ENCODE measurements around the gene LINC00632. TPM values are rescaled to one million over a fixed set of nuclear protein-coding genes. Genes with fewer than 3 reads are reported as not detected.

Gene LINC00632
- total RNA-seq, 4 donors from 2014 or later, result 10.0 to 164 (median 19.0) TPM

- Histone ChIP-seq H3K36me3 (no peaks in the 10 kb centered on the region), H3K4me3 (no peak overlapping the region), H3K27me3 (no peaks in the 10 kb centered on the region), H3K27ac (no peak overlapping the region), H3K9me3 (no peaks in the 10 kb centered on the region), H3K4me1 (no peaks in the 10 kb centered on the region)
- TF ChIP-seq POLR2AphosphoS5 (IDR thresholded peaks at IDR 0.05) (no peak), EP300 (IDR thresholded peaks at IDR 0.05; ENCODE audit: low read depth) (no peak), CTCF (IDR thresholded peaks at IDR 0.05) (no peak), POLR2A (IDR thresholded peaks at IDR 0.05) (no peak)
- 51 to 60% methylated on average over 2 to 4 of the region's 4 CpGs for WGBS, 2 donors (ENCODE audit: low coverage in 1 of 2)
- intact Hi-C loops (cut with DNase I; ENCODE audit: low total_unique reads) (no loop called here), in situ Hi-C loops (cut with MboI; ENCODE audit: low pct_ligation_motif_present in 1 of 4, low pct_unique_long_range_greater_than_20kb in 1 of 4, low sequenced_read_pairs in 3 of 4) (no loop called here)
- no peak for DNase-seq
Measured at GRCh38 chrX:140723121-140723715, 13.7 kb downstream of the LINC00632 start.

GRCh38 chrX:140724309-140724708, 14.8 kb downstream of the LINC00632 start:
- in situ Hi-C loops (cut with MboI; ENCODE audit: low pct_ligation_motif_present in 1 of 4, low pct_unique_long_range_greater_than_20kb in 1 of 4, low sequenced_read_pairs in 3 of 4) (no loop called here), intact Hi-C loops (cut with DNase I; ENCODE audit: low total_unique reads) (no loop called here)
- Histone ChIP-seq H3K4me3 (no peak overlapping the region), H3K4me1 (no peaks in the 10 kb centered on the region), H3K9me3 (no peaks in the 10 kb centered on the region), H3K27ac (no peak overlapping the region), H3K27me3 (no peaks in the 10 kb centered on the region), H3K36me3 (no peaks in the 10 kb centered on the region)
- TF ChIP-seq EP300 (IDR thresholded peaks at IDR 0.05; ENCODE audit: low read depth) (no peak), CTCF (IDR thresholded peaks at IDR 0.05) (no peak), POLR2A (IDR thresholded peaks at IDR 0.05) (no peak), POLR2AphosphoS5 (IDR thresholded peaks at IDR 0.05) (no peak)
- DNase-seq, result no peak
- 88 to 92% methylated on average over 2 to 3 of the region's 3 CpGs for WGBS, 2 donors (ENCODE audit: low coverage in 1 of 2)

- Histone ChIP-seq H3K36me3 (no peaks in the 10 kb centered on the region), H3K27ac (no peak overlapping the region), H3K4me1 (no peaks in the 10 kb centered on the region), H3K9me3 (no peaks in the 10 kb centered on the region), H3K4me3 (no peak overlapping the region), H3K27me3 (no peaks in the 10 kb centered on the region)
- intact Hi-C loops (cut with DNase I; ENCODE audit: low total_unique reads) (no loop called here), in situ Hi-C loops (cut with MboI; ENCODE audit: low pct_ligation_motif_present in 1 of 4, low pct_unique_long_range_greater_than_20kb in 1 of 4, low sequenced_read_pairs in 3 of 4) (no loop called here)
- 91% methylated on average over 3 of the region's 3 CpGs; no CpG with 5 or more reads in 1 of the 2 donors for WGBS, 2 donors (ENCODE audit: low coverage in 1 of 2)
- no peak for DNase-seq
- no peak for TF ChIP-seq POLR2A (IDR thresholded peaks at IDR 0.05)
- TF ChIP-seq POLR2AphosphoS5 (IDR thresholded peaks at IDR 0.05), result no peak
- no peak for TF ChIP-seq CTCF (IDR thresholded peaks at IDR 0.05)
- TF ChIP-seq EP300 (IDR thresholded peaks at IDR 0.05; ENCODE audit: low read depth), result no peak
Measured at GRCh38 chrX:140724736-140725135, 15.2 kb downstream of the LINC00632 start.

- intact Hi-C loops (cut with DNase I; ENCODE audit: low total_unique reads), result no loop called here
- DNase-seq, result no peak
- 91% methylated on average over 4 of the region's 4 CpGs; no CpG with 5 or more reads in 1 of the 2 donors for WGBS, 2 donors (ENCODE audit: low coverage in 1 of 2)
- no peaks in the 10 kb centered on the region for H3K27me3 ChIP-seq
- H3K9me3 ChIP-seq, result no peaks in the 10 kb centered on the region
- H3K36me3 ChIP-seq, result no peaks in the 10 kb centered on the region
- H3K4me3 ChIP-seq, result no peak overlapping the region
- TF ChIP-seq POLR2AphosphoS5 (IDR thresholded peaks at IDR 0.05), result no peak
- no peak for TF ChIP-seq CTCF (IDR thresholded peaks at IDR 0.05)
- TF ChIP-seq POLR2A (IDR thresholded peaks at IDR 0.05), result no peak
- TF ChIP-seq EP300 (IDR thresholded peaks at IDR 0.05; ENCODE audit: low read depth), result no peak
- no peaks in the 10 kb centered on the region for H3K4me1 ChIP-seq
- in situ Hi-C loops (cut with MboI; ENCODE audit: low pct_ligation_motif_present in 1 of 4, low pct_unique_long_range_greater_than_20kb in 1 of 4, low sequenced_read_pairs in 3 of 4), result no loop called here
- no peak overlapping the region for H3K27ac ChIP-seq
Measured at GRCh38 chrX:140725500-140725899, 15.9 kb downstream of the LINC00632 start.

All from transverse colon (tissue), 4 donors.